Stimulated activated CD8-positive, alpha-beta memory T cell treated with anti-CD3 and anti-CD28 coated beads, Interleukin-12 subunit alpha, Interleukin-12 subunit beta, amount 100 ng/mL, for 4 hours (primary cell): Measurements from ENCODE around the gene RPS15.
"Not testable (repeated sequence)": the region's sequence is repeated elsewhere in the genome, so short reads cannot be mapped to it uniquely, and the experiment has no call there.

ENCODE experiments used
- DNase-seq: peaks from one replicate; pipeline ENCODE4 v3.0.0-alpha.2; 2020; ENCODE audit warnings: low read depth

Gene RPS15

GRCh38 chr19:1402411-1403070, 35.7 kb upstream of the RPS15 start:
- DNase-seq, result no peak

- DNase-seq, result peak; percentile 100
These were observed 31.2 kb upstream of the RPS15 start for GRCh38 chr19:1406774-1407527.

- peak; percentile 43 for DNase-seq
These were observed 30.5 kb upstream of the RPS15 start, which contains the start of gene DAZAP1 for GRCh38 chr19:1407528-1408299. Gene DAZAP1 (plus strand): TSS chr19:1407586. CDS start chr19:1407774, 188 bp downstream.

GRCh38 chr19:1408300-1409203, 29.6 kb upstream of the RPS15 start:
- DNase-seq, result peak; percentile 42

- no peak for DNase-seq
These were observed 28.8 kb upstream of the RPS15 start for GRCh38 chr19:1409204-1410005.

- DNase-seq, result no peak
These were observed 27.9 kb upstream of the RPS15 start for GRCh38 chr19:1410136-1410786.

GRCh38 chr19:1410789-1411188, 27.4 kb upstream of the RPS15 start:
- DNase-seq, result no peak

GRCh38 chr19:1411255-1412191, 26.7 kb upstream of the RPS15 start:
- DNase-seq, result no peak

- DNase-seq, result no peak
These were observed 25.8 kb upstream of the RPS15 start for GRCh38 chr19:1412323-1412923.

- DNase-seq, result no peak
These were observed 25.0 kb upstream of the RPS15 start for GRCh38 chr19:1412995-1413800.

GRCh38 chr19:1416014-1416841, 22.0 kb upstream of the RPS15 start:
- no peak for DNase-seq

- DNase-seq, result no peak
These were observed 21.1 kb upstream of the RPS15 start for GRCh38 chr19:1417145-1417544.

- no peak for DNase-seq
These were observed 20.3 kb upstream of the RPS15 start for GRCh38 chr19:1417681-1418495.

GRCh38 chr19:1418496-1418775, 19.8 kb upstream of the RPS15 start:
- DNase-seq, result no peak

GRCh38 chr19:1418951-1419738, 19.1 kb upstream of the RPS15 start:
- no peak for DNase-seq

- not testable (repeated sequence) for DNase-seq
These were observed 18.1 kb upstream of the RPS15 start for GRCh38 chr19:1420085-1420484.
